Activated CD4-positive, alpha-beta memory T cell treated with anti-CD3 and anti-CD28 coated beads for 36 hours (primary cell): Measurements from ENCODE around the gene ZNF507. TPM values are rescaled to one million over a fixed set of nuclear protein-coding genes. Genes with fewer than 3 reads are reported as not detected.
A peak's percentile ranks its signal among the peaks of the same experiment; 100 is the strongest.

ENCODE experiments used
- CTCF ChIA-PET: fragments of 350-600 bp; sonication (Branson Sonifier 250); formaldehyde crosslinking; loops from one replicate; lab custom pipeline; 2021; ENCODE audit warnings: antibody characterized with exemption, inconsistent platforms; lab: Charles Lee
- POLR2A ChIA-PET: fragments of 350-600 bp; sonication (Branson Sonifier 250); formaldehyde crosslinking; loops from one replicate; lab custom pipeline; 2021; ENCODE audit warnings: antibody characterized with exemption; lab: Charles Lee
- DNase-seq: peaks from one replicate; pipeline ENCODE4 v3.0.0-alpha.2; 2020
- H3K27ac Mint-ChIP-seq: one replicate; pipeline ENCODE4 v1.8.0; 2021; ENCODE audit warnings: mixed read lengths
- H3K27me3 Mint-ChIP-seq: one replicate; pipeline ENCODE4 v1.8.0; 2021; ENCODE audit warnings: mixed read lengths
- H3K36me3 Mint-ChIP-seq: one replicate; pipeline ENCODE4 v1.8.0; 2021; ENCODE audit warnings: mixed read lengths
- H3K4me1 Mint-ChIP-seq: one replicate; pipeline ENCODE4 v1.8.0; 2021; ENCODE audit warnings: low read depth, mixed read lengths
- H3K4me3 Mint-ChIP-seq: one replicate; pipeline ENCODE4 v1.8.0; 2021; ENCODE audit warnings: mild to moderate bottlenecking, mixed read lengths
- H3K9me3 Mint-ChIP-seq: one replicate; pipeline ENCODE4 v1.8.0; 2021; ENCODE audit warnings: mixed read lengths
- intact Hi-C: fragments of 100-400 bp; cut with micrococcal nuclease; formaldehyde crosslinking; loops from one replicate; pipeline ENCODE4 v1.15.1; 2023
- total RNA-seq, 2 experiments: library from RNA; stranded (reverse); gene quantifications; one replicate each; pipeline ENCODE4 v1.2.3, GENCODE V29; 2021

ZNF507 gene
- total RNA-seq = 10 to 100 TPM; 20.8 to 21.0 TPM

DNA sequence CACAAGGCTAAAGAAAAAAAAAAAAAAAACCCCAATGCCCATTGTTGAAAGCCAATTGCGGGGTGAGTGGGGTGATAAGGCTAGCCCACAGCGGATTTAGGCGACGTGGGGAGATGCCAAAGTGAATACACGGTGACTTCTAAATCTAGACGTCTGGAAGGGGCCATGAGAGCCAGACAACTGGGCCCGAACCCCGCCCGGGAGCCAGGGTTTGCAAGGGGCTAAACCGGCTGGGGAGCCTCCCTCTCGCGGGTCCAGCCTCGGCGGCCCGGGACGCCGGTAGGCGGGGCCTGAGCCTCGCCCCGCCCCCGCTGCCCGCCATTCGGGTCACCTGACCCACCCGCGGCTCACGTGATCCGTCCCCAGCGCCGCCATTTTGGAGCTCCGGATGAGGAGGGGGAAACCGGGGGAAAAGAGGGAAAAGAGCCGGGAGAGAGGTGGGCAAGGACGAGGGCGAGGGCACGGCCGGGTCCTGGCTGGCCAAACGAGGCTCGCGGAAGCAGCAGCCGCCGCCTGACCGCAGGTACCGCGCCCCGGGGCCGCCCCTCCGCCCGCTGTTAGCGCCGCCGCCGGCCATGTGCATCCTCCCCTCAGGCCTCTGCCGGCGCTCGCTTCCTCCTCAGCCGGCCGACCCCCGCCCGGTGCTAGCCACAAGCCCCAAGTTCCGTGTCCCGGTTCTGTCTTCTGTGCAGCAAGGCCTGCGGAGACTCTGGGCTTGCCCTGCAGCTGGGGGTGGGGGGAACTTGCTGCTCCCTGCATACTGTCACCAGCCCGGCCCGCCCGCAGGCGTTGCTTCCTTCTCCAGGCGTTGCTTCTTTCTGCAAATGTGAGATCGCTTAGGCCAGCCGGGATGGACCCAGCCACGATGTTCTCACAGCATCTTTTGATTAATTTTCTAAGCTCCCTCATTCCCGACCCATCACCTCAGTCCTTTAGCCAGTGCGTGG lies at the start of gene ZNF507:
Gene ZNF507 (plus strand): TSS at position 350 of the 947 bp plus-strand sequence. CDS start 7,221 bp downstream, outside the sequence.
- CTCF ChIA-PET = interaction anchor here (2.0 kb wide), 1 partner anchor 12 kb away, joined by 6 read pairs; no protein-coding TSS in a partner anchor
- peak within 1 kb of the TSS; percentile 97 for H3K4me3 Mint-ChIP-seq
- peaks cover 3% of the 10 kb centered on the region for H3K27me3 Mint-ChIP-seq
- DNase-seq = peak; percentile 90
- intact Hi-C loops = loop anchor here (2.0 to 5.0 kb wide), 2 partner anchors 59 to 237 kb away; partner anchors contain the start of genes DPY19L3 and PDCD5
- H3K4me1 Mint-ChIP-seq = peaks cover 42% of the 10 kb centered on the region
- H3K36me3 Mint-ChIP-seq = peaks cover 23% of the 10 kb centered on the region
- POLR2A ChIA-PET = interaction anchor here (2.9 kb wide), 1 partner anchor 60 kb away, joined by 9 read pairs; the partner anchor contains the start of gene DPY19L3
- no peaks in the 10 kb centered on the region for H3K9me3 Mint-ChIP-seq
- H3K27ac Mint-ChIP-seq = peak within 1 kb of the TSS; percentile 84

DNA sequence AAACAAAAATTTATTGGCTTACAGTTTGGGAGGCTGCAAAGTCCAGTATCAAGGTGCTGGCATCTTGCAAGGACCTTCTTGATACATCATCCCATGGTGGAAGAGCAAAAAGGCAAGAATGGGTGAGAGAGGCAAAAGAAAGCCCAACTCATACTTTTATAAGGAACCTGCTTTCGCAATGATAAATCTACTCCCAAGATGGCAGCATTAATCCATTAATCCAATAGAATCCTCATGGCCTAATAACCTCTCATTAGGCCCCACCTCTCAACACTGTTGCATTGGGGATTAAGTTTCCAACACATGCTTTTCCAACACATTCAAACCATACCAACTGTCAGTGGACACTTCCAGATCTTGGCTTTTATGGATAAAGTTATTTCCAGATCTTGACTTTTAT lies 48.7 kb upstream of the ZNF507 start:
- H3K27ac Mint-ChIP-seq = no peak overlapping the region
- H3K9me3 Mint-ChIP-seq = peaks cover 10% of the 10 kb centered on the region
- H3K36me3 Mint-ChIP-seq = no peaks in the 10 kb centered on the region
- intact Hi-C loops = no loop called here
- ChIA-PET POLR2A (no interaction called here), CTCF (no interaction called here)
- peaks cover 7% of the 10 kb centered on the region for H3K27me3 Mint-ChIP-seq
- DNase-seq = no peak
- no peaks in the 10 kb centered on the region for H3K4me1 Mint-ChIP-seq
- H3K4me3 Mint-ChIP-seq = no peak overlapping the region

DNA sequence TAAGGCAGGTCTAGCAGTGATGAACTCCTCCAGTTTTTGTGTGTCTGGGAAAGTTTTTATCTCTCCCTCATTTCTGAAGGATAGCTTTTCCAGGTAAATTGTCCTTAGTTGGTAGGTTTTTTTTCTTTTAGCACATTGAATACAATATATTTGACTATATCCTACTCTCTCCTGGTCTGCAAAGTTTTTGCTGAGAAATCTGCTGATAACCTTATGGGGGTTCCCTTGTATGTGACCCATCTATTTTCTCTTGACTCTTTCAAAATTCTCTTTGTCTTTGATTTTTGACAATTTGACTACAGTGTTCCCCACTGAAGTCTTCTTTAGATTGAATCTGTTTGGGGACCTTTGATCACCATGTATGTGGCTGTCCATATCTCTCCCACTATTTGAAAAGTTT lies 42.6 kb upstream of the ZNF507 start:
- no peak overlapping the region for H3K4me3 Mint-ChIP-seq
- H3K36me3 Mint-ChIP-seq = peaks cover 8% of the 10 kb centered on the region
- POLR2A ChIA-PET = no interaction called here
- intact Hi-C loops = no loop called here
- H3K27ac Mint-ChIP-seq = no peak overlapping the region
- H3K9me3 Mint-ChIP-seq = peaks cover 25% of the 10 kb centered on the region
- peaks cover 29% of the 10 kb centered on the region for H3K27me3 Mint-ChIP-seq
- CTCF ChIA-PET = no interaction called here
- no peaks in the 10 kb centered on the region for H3K4me1 Mint-ChIP-seq
- no peak for DNase-seq

DNA sequence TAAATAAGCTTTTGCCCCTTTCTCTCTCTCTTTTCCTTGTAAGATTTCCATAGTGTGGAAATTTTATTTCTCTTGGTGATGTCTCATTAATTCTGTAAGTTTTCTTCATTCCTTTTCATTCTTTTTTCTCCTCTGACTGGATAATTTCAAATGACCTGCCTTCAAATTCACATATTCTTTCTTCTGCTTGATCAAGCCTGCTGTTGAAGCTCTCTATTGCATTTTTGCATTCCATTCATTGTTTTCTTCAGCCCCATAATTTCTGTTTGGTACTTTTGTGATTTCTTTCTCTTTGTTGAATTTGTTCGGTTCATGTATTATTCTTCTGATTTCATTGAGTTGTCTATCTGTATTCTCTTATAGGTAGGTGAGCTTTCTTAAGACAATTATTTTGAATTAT lies 42.2 kb upstream of the ZNF507 start:
- Mint-ChIP-seq H3K9me3 (peaks cover 25% of the 10 kb centered on the region), H3K27ac (no peak overlapping the region), H3K27me3 (peaks cover 30% of the 10 kb centered on the region), H3K4me1 (no peaks in the 10 kb centered on the region), H3K4me3 (no peak overlapping the region), H3K36me3 (peaks cover 8% of the 10 kb centered on the region)
- DNase-seq = no peak
- ChIA-PET POLR2A (no interaction called here), CTCF (no interaction called here)
- intact Hi-C loops = no loop called here

DNA sequence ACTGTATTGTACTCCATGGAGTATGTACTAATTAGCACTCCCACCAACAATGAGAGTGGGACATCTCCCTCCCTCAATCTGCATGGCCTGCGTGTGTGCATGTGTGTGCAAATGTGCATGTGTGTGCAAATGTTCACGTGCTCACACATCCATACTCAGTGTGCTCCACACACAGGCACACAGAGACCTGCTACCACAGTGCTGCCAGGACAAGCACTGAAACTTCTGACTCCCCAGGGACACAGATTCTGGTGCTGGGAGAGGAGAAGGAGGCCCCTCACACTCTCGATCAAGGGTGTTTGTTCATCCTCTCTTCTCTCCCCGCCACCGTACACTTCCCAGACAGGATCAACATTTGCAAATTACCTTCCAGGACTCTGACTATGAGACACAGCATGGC lies 37.8 kb upstream of the ZNF507 start:
- peaks cover 13% of the 10 kb centered on the region for H3K9me3 Mint-ChIP-seq
- no peak overlapping the region for H3K4me3 Mint-ChIP-seq
- peaks cover 39% of the 10 kb centered on the region for H3K27me3 Mint-ChIP-seq
- intact Hi-C loops = no loop called here
- H3K36me3 Mint-ChIP-seq = peaks cover 8% of the 10 kb centered on the region
- CTCF ChIA-PET = no interaction called here
- no peak overlapping the region for H3K27ac Mint-ChIP-seq
- no peak for DNase-seq
- H3K4me1 Mint-ChIP-seq = no peaks in the 10 kb centered on the region
- POLR2A ChIA-PET = no interaction called here

DNA sequence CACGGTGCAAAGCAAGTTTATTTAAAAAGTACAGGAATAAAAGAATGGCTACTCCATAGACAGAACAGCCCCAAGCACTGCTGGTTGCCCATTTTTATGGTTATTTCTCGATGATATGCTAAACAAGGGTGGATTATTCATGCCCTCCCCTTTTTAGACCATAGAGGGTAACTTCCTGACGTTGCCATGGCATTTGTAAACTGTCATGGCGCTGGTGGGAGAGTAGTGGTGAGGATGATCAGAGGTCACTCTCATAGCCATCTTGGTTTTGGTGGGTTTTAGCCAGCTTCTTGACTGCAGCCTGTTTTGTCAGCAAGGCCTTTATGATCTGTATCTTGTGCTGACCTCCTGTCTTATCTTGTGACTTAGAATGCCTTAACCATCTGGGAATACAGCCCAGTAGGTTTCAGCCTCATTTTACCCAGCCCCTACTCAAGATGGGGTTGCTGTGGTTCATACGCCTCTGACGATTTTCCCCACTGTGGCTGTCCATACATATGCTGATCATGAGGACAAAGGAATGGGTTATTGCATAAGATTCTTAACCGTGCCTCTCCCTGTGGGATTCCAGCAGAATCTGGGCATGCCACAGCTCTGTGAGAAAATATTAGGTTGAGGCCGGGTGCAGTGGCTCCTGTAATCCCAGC lies 36.9 kb upstream of the ZNF507 start:
- Mint-ChIP-seq H3K36me3 (peaks cover under 1% of the 10 kb centered on the region), H3K27ac (no peak overlapping the region), H3K4me3 (no peak overlapping the region), H3K27me3 (peaks cover 32% of the 10 kb centered on the region), H3K9me3 (peaks cover 5% of the 10 kb centered on the region), H3K4me1 (no peaks in the 10 kb centered on the region)
- no peak for DNase-seq
- intact Hi-C loops = no loop called here
- POLR2A ChIA-PET = no interaction called here
- CTCF ChIA-PET = no interaction called here

DNA sequence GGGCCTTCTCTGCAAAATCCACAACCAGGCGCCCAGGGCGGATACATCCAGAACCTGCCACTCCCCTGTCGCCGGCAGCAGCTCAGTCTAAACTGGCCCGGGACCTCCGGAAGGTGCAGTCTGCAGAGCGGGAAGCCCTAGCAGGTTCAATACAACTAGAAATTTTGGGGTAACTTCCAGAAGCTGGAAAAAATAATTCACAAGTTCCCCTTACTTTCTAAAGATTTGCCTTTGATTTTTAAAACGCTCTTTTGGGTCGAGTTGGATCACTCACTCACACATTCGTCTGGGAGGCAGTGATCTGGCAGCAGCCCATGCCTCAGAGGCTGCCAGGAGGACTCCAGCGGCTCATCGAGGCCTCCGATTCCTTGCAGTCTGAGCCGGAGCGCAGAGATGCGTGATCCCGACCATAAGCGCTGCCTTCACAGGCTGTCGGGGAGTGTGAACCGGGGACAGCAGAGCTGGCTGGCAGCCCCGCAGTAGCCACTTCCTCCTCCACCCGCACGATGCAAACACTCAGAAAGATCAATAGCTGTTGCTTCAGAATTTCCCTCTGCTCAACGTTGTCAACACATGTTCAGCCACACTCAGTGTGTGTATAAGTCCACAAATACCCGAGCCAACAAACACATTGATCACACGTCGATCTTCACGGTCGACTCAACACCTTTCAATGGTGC lies 35.6 kb upstream of the ZNF507 start:
- ChIA-PET POLR2A (no interaction called here), CTCF (no interaction called here)
- H3K9me3 Mint-ChIP-seq = no peaks in the 10 kb centered on the region
- H3K36me3 Mint-ChIP-seq = no peaks in the 10 kb centered on the region
- no peak for DNase-seq
- no peaks in the 10 kb centered on the region for H3K4me1 Mint-ChIP-seq
- H3K27ac Mint-ChIP-seq = no peak overlapping the region
- no peak overlapping the region for H3K4me3 Mint-ChIP-seq
- peaks cover 29% of the 10 kb centered on the region for H3K27me3 Mint-ChIP-seq
- intact Hi-C loops = no loop called here

DNA sequence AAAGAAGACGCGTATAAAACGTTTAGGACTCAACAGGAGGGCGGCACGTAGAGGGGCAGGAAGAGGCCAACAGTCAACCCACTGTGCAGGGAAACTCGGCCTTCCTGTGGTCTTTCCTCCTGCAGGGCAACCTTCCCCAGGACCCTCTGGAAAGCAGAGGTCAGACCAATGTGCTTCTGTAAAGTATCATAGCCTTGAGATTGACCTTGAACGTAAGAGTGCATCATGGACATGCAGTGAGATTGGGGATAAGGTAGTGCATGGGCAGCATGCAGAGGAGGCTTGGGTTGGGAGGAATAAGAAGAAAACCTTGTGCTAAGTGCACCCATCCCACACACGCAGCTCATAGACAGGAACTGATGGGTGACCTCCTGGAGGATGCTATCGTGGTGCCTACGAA lies 34.0 kb upstream of the ZNF507 start:
- H3K27me3 Mint-ChIP-seq = peaks cover 27% of the 10 kb centered on the region
- no peak for DNase-seq
- intact Hi-C loops = no loop called here
- ChIA-PET CTCF (no interaction called here), POLR2A (no interaction called here)
- H3K4me1 Mint-ChIP-seq = no peaks in the 10 kb centered on the region
- H3K27ac Mint-ChIP-seq = no peak overlapping the region
- H3K4me3 Mint-ChIP-seq = no peak overlapping the region
- no peaks in the 10 kb centered on the region for H3K9me3 Mint-ChIP-seq
- no peaks in the 10 kb centered on the region for H3K36me3 Mint-ChIP-seq

DNA sequence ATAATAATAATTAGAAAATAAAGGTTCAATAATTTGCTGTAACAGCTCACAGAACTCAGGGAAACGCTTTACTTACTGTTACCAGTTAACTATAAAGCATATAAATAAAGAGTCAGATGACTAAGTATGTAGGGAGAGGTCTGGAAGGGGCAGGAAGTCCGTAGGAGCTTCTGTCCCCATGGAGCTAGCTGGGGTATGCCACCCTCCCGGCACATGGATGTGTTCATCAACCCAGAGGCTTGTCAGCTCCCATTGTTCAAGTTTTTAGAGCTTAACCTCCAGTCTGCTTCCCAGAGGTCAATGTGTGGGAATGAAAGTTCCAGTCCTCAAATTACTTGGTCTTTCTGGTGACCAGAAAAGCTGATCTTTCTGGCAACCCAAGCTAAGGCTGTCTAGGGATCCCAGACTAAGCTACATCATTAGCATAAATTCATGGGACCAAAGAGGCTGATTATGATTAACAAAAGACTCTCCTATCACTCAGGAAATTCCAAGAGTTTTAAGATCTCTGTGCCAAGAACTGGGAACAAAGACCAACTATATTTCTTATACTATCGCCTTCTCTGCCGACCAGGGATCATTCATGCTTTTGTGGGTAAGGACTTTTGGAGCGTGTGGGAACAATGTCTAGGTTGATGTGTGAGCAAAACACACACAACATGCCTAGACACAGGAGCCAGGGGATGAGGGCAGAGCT lies 31.7 kb upstream of the ZNF507 start:
- POLR2A ChIA-PET = no interaction called here
- CTCF ChIA-PET = interaction anchor here (1.3 kb wide), 1 partner anchor 1648 kb away, joined by 3 read pairs; no protein-coding TSS in a partner anchor
- H3K9me3 Mint-ChIP-seq = no peaks in the 10 kb centered on the region
- DNase-seq = no peak
- H3K36me3 Mint-ChIP-seq = no peaks in the 10 kb centered on the region
- peaks cover 13% of the 10 kb centered on the region for H3K27me3 Mint-ChIP-seq
- no peak overlapping the region for H3K4me3 Mint-ChIP-seq
- H3K27ac Mint-ChIP-seq = no peak overlapping the region
- H3K4me1 Mint-ChIP-seq = no peaks in the 10 kb centered on the region
- intact Hi-C loops = no loop called here

DNA sequence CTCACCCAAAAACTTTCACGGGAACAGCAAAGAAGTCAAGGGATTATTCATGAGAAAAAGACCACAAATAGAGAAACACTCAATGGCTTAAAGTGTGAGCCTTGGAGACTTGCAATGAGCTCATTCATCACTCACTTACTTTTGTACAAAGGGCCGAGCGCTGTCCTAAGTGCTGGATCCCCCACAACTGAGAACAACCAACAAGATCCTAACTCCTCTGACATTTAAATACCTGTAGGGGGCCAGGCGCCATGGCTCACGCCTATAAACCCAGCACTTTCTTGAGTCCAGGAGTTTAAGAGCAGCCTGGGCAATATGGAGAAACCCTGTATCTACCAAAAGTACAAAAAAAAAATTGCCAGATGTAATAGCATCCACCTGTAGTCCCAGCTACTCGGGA lies 29.4 kb upstream of the ZNF507 start:
- ChIA-PET POLR2A (no interaction called here), CTCF (interaction anchor here (0.6 kb wide), 1 partner anchor 1634 kb away, joined by 4 read pairs; no protein-coding TSS in a partner anchor)
- Mint-ChIP-seq H3K36me3 (no peaks in the 10 kb centered on the region), H3K9me3 (no peaks in the 10 kb centered on the region), H3K4me1 (no peaks in the 10 kb centered on the region), H3K4me3 (no peak overlapping the region), H3K27ac (no peak overlapping the region), H3K27me3 (peaks cover 6% of the 10 kb centered on the region)
- intact Hi-C loops = no loop called here
- no peak for DNase-seq

DNA sequence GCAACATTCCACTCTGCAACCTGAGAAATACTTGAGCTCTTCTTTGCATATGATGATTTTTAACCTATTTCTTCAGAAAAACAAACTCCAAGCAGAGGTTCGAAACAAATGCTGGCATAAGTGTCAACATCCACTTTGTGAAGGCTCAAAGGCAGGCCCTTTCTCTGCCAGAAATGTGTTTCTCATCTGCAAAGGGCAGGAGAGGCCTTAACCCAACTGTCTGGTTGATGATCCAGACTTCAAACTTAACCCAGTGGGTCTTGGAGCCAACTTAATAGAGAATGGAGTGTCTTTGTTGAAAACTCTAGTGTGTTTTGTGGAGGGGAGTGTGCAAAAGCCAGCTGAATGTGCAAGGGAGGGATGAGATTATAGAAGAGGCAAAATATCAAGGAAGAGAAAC lies 28.3 kb upstream of the ZNF507 start:
- no peaks in the 10 kb centered on the region for H3K4me1 Mint-ChIP-seq
- intact Hi-C loops = no loop called here
- no peak overlapping the region for H3K27ac Mint-ChIP-seq
- no peaks in the 10 kb centered on the region for H3K9me3 Mint-ChIP-seq
- H3K4me3 Mint-ChIP-seq = no peak overlapping the region
- peaks cover 3% of the 10 kb centered on the region for H3K27me3 Mint-ChIP-seq
- CTCF ChIA-PET = no interaction called here
- POLR2A ChIA-PET = no interaction called here
- no peaks in the 10 kb centered on the region for H3K36me3 Mint-ChIP-seq
- DNase-seq = no peak
